ENCODE measurements around the gene DENND2D. TPM values are rescaled to one million over a fixed set of nuclear protein-coding genes. Genes with fewer than 3 reads are reported as not detected.

The DENND2D gene
- total and polyA plus RNA-seq, 8 donors = 8.0 to 30.4 (median 19.5) TPM

GRCh38 chr1:111241797-111242196, 41.4 kb upstream of the DENND2D start:
- H3K27ac ChIP-seq = no peak overlapping the region
- TF ChIP-seq CTCF (IDR thresholded peaks at IDR 0.05) = no peak
- FAIRE-seq (no peak), ATAC-seq (no peak), DNase-seq (no peak)
- no peaks in the 10 kb centered on the region for H3K36me3 ChIP-seq
- H3K4me3 ChIP-seq = no peak overlapping the region
- intact Hi-C loops (cut with DNase I) = no loop called here
- 89 to 93% methylated on average over 2 of the region's 2 CpGs for WGBS, 2 donors
- H3K27me3 ChIP-seq = no peaks in the 10 kb centered on the region
- H3K4me1 ChIP-seq = no peaks in the 10 kb centered on the region
- no peaks in the 10 kb centered on the region for H3K9me3 ChIP-seq

GRCh38 chr1:111238056-111238795, 37.8 kb upstream of the DENND2D start:
- no peak for FAIRE-seq
- no peak for ATAC-seq
- TF ChIP-seq CTCF (IDR thresholded peaks at IDR 0.05) = no peak

GRCh38 chr1:111236806-111237205, 36.4 kb upstream of the DENND2D start:
- no peak for DNase-seq
- ATAC-seq = peak in 3 of 4 donors; percentile 9 to 40 (median 25)
- Histone ChIP-seq H3K27me3 (no peaks in the 10 kb centered on the region), H3K27ac (no peak overlapping the region), H3K4me3 (no peak overlapping the region), H3K4me1 (no peaks in the 10 kb centered on the region), H3K36me3 (no peaks in the 10 kb centered on the region), H3K9me3 (no peaks in the 10 kb centered on the region)
- FAIRE-seq = no peak
- TF ChIP-seq CTCF (IDR thresholded peaks at IDR 0.05) = no peak
- 62 to 67% methylated on average over 3 of the region's 3 CpGs for WGBS, 2 donors
- intact Hi-C loops (cut with DNase I) = no loop called here

More at GRCh38 chr1:111238056-111238795, 37.8 kb upstream of the DENND2D start:
- Histone ChIP-seq H3K27ac (no peak overlapping the region), H3K4me3 (no peak overlapping the region), H3K27me3 (no peaks in the 10 kb centered on the region), H3K4me1 (no peaks in the 10 kb centered on the region), H3K9me3 (no peaks in the 10 kb centered on the region), H3K36me3 (no peaks in the 10 kb centered on the region)
- no peak for DNase-seq
- intact Hi-C loops (cut with DNase I) = no loop called here
- WGBS, 2 donors = 76 to 81% methylated on average over 5 of the region's 5 CpGs

- H3K36me3 ChIP-seq = no peaks in the 10 kb centered on the region
- ATAC-seq (peak in 1 of 4 donors; percentile 41), DNase-seq (no peak), FAIRE-seq (no peak)
- no peak overlapping the region for H3K4me3 ChIP-seq
- TF ChIP-seq CTCF (IDR thresholded peaks at IDR 0.05) = no peak
- intact Hi-C loops (cut with DNase I) = no loop called here
- no peaks in the 10 kb centered on the region for H3K4me1 ChIP-seq
- H3K27me3 ChIP-seq = no peaks in the 10 kb centered on the region
- H3K27ac ChIP-seq = no peak overlapping the region
- no peaks in the 10 kb centered on the region for H3K9me3 ChIP-seq
- WGBS, 2 donors = 0 to 23% methylated on average over 1 of the region's 1 CpG
Measured at GRCh38 chr1:111236379-111236778, 35.9 kb upstream of the DENND2D start.

- FAIRE-seq (no peak), ATAC-seq (no peak), DNase-seq (no peak)
- H3K4me3 ChIP-seq = no peak overlapping the region
- no peak for TF ChIP-seq CTCF (IDR thresholded peaks at IDR 0.05)
- intact Hi-C loops (cut with DNase I) = no loop called here
- H3K27ac ChIP-seq = no peak overlapping the region
- no peaks in the 10 kb centered on the region for H3K36me3 ChIP-seq
- WGBS, 2 donors = 78 to 86% methylated on average over 3 of the region's 3 CpGs
- H3K4me1 ChIP-seq = no peaks in the 10 kb centered on the region
- no peaks in the 10 kb centered on the region for H3K9me3 ChIP-seq
- no peaks in the 10 kb centered on the region for H3K27me3 ChIP-seq
Measured at GRCh38 chr1:111234866-111235265, 34.4 kb upstream of the DENND2D start.

Data from pancreas (tissue), 10 donors.